ENCODE measurements around the gene HTR3E.
"Not testable (repeated sequence)": the region's sequence is repeated elsewhere in the genome, so short reads cannot be mapped to it uniquely, and the experiment has no call there.

The HTR3E gene, protein sequence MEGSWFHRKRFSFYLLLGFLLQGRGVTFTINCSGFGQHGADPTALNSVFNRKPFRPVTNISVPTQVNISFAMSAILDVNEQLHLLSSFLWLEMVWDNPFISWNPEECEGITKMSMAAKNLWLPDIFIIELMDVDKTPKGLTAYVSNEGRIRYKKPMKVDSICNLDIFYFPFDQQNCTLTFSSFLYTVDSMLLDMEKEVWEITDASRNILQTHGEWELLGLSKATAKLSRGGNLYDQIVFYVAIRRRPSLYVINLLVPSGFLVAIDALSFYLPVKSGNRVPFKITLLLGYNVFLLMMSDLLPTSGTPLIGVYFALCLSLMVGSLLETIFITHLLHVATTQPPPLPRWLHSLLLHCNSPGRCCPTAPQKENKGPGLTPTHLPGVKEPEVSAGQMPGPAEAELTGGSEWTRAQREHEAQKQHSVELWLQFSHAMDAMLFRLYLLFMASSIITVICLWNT
- 0 to 0.07 (median 0) reads per million in 18 experiments for total RNA-seq

DNA sequence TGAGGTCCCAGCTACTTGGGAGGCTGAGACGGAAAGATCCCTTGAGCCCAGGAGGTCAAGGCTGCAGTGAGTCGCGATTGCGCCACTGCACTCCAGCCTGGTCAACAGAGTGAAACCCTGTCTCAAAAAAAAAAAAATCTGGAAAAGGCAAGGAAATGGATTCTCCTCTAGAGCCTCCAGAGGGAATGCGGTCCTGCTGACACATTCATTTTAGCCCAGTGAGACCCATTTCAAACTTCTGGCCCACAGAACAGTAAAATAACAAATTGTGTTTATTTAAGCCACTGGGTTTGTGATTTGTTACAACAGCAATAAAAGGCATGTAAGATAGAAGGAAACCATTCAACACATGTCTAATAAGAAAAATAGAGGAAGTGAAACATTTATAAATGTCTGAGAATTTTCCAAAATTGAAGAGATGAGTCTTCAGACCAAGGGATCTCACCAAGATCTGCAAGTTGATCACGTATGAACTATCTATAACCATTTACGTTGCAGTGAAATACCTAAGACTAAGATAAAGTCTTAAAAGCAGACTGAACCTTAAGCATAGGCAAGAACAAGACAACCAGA, at the start of gene HTR3E:
Gene HTR3E, plus strand, starts transcription at position 254 of the 573 bp plus-strand sequence. CDS start 466 bp downstream, outside the sequence.
- no peak for DNase-seq

DNA sequence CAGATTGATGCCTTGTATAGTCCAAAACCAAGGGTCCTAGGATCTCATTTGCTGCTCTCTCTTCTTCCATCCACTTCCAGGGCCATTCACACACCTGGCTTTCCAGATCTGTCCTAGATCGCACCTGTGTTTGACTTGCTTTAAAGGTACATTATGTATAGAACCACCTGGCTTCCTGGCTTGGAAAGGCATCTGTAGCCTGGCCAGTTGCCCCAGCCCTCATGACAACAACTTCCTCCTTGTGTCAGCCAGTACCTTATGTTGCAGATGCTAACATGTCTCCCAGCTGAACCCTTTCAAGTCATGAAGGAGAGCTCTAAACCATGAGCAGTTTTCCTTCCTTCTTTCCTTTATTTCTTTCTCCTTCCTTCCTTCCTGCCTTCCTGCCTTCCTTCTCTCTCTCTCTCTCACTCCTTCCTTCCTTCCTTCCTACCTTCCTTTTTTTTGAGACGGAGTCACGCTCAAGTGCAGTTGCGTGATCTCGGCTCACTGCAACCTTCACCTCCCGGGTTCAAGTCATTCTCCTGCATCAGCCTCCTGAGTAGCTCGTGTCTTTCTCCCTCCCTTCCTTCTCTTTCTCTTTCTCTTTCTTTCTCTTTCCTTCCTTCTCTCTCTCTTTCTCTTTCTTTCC, 46.5 kb upstream of the HTR3E start:
- DNase-seq = no peak

DNA sequence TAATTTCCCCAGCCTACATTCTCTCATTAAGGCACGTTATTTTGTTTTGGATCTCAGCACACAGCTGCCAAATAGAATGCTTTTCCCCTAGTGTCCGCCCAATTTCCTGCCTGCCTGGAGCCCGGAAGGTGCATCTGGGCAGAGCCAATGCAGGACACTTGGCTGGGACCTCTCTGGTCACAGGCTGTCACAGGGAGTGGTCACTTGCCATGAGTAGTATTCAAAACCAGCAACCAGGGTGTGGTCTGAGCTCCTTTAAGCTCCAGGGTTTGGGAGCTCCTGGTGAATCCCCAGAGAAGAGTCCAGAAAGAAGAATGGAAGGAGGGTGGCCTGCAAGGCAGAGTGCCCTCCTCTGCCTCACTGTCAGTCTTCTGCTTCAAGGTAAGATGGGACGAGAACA, 44.1 kb upstream of the HTR3E start, which contains the start of gene HTR3C:
Gene HTR3C, plus strand, starts transcription at position 281 of the 400 bp plus-strand sequence. Its CDS starts 34 bp downstream, at position 315.
- no peak for DNase-seq

DNA sequence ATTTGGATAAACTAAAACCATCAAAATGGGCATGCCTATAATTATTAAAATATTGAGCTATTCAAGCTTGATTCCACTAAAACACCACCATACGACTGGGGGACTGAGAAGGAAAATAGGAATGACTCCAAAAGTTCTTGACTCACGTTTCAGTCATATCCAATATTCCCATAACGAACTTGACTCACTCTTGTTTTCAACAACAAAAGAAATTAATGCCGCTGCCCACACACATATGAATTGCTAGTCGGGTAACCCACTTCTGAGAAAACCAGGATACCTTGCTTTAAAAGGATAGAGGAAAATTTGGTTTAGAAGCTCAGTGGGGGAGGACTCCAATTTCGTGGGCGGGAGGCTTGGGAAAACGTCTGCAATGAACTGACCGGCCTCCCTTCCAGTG, 38.8 kb upstream of the HTR3E start:
- DNase-seq = no peak

DNA sequence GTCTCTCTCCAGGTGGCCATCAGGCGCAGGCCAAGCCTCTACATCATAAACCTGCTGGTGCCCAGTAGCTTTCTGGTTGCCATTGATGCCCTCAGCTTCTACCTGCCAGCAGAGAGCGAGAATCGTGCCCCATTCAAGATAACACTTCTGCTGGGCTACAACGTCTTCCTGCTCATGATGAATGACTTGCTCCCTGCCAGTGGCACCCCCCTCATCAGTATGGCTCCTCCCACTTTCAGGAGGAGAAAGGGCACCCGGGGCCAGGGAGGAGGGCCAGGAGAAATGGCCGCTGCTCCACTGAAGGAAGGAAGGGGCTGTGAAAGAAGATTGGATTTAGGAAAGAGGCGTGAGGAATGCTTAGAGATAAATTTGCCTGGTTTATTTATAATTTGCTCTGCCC, 37.4 kb upstream of the HTR3E start:
- no peak for DNase-seq

DNA sequence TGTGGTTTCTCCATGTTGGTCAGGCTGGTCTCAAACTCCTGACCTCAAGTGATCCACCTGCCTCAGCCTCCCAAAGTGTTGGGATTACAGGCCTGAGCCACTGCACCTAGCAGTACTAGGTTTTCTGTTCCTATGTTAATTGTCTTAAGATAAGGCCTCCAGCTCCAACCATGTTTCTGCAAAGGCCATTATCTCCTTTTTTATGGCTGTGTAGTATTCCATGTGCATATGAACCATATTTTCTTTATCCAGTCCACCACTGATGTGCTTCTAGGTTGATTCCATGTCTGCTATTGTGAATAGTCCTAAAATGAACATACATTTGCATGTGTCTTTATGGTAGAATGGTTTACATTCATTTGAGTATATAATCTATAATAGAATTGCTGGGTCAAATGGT, 34.2 kb upstream of the HTR3E start:
- no peak for DNase-seq

DNA sequence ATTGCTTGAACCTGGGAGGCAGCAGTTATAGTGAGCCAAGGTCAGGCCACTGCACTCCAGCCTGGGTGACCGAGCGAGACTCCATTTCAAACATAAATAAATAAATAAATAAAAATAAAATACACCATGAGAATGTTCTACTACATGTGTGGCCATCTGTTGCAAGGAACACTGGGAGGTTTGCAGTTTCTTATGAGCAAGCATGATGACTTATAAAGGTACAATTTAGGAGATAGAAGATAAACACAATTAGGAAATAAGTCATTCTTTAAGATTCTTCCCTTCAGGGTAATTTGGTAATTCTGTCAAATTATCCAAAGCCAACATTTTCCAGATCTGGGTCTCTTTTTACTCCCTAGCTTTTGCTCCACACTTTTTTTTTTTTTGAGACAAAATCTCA, 30.7 kb upstream of the HTR3E start:
- DNase-seq = no peak

DNA sequence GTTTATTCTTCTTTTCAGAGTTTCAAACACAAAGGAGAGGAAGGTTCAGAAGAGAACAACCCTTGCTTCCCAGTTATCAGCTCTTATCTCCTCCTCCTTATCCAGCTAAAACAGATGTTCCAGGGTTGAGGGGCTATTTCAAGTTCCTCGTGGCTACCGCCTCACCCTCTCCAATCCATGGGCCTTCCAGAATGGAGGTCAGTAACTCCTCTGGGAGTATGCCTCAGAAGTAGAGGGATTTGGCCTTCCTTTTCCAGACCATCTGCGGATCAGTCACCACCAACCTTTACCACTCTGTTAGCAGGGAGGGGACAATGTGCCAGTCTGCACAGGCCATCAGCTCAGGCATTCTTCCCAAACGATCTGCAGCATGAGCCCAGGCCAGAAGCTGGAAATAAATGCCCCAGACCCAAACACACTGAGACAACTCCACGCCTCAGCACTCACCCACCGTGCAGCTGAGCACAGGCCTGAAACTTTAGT, 29.2 kb upstream of the HTR3E start:
- no peak for DNase-seq

DNA sequence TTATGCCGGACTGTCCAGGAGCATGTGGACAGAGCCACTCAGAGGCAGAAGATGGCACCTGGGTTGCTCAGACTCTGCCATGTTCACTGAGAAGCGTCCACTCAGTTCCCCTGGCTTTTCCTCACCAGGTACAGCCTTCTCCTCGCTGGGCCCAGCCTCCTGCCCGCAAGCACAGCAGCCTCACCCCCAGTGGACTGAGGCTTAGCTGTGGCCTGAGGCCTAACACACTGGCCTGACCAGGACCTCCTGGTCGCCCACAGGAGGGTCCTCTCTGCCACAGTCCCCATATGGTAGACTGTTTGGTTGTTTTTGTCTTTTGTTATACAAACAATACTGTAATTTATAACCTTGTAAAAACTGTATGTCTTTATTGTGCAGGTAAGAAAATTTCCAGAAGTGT, 28.5 kb upstream of the HTR3E start:
- DNase-seq = no peak

DNA sequence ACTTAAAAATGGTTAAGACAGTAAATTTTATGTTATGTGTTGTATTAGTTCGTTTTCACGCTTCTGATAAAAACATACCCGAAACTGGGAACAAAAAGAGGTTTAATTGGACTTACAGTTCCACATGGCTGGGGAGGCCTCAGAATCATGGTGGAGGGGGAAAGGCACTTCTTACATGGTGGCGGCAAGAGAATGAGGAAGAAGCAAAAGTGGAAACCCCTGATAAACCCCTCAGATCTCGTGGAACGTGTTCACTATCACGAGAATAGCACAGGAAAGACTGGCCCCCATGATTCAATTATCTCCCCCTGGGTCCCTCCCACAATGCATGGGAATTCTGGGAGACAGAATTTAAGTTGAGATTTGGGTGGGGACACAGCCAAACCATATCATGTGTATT, 25.7 kb upstream of the HTR3E start:
- DNase-seq = not testable (repeated sequence)

DNA sequence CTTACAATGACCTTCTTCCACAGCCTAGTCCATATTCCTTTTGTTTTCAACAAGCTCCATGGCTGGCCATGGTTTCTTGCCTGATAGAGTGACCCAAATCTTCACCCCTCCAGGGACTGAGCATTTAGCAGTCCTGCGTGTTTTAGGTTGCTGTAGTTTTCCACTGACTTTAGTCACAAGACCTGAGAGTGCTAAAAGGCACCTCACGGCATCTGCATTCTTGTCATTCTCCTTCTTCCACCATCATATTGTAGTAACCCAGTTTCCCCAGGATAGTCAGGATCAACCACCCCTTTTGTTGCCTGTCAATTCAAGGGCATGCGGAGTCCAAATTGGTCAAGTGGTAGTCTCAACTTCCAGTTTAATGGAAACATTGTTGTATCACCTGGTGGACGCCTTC, 23.2 kb upstream of the HTR3E start:
- DNase-seq = no peak

DNA sequence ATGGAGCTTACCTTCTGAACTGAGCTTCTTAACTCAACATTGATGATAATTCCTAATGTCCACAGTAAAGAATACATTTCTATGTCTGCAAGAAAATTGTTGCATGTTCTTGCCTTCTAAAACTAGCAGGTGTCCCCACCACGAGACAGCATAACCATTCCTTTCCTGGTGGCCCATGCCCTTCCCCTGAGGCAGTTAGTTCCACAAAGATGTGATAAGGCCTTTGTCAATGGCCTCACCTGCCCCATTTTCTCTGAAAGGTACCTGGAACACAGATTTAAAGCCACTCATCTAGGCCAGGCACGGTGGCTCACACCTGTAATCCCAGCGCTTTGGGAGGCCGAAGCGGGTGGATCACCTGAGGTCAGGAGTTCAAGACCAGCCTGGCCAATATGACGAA, 21.0 kb upstream of the HTR3E start:
- no peak for DNase-seq

DNA sequence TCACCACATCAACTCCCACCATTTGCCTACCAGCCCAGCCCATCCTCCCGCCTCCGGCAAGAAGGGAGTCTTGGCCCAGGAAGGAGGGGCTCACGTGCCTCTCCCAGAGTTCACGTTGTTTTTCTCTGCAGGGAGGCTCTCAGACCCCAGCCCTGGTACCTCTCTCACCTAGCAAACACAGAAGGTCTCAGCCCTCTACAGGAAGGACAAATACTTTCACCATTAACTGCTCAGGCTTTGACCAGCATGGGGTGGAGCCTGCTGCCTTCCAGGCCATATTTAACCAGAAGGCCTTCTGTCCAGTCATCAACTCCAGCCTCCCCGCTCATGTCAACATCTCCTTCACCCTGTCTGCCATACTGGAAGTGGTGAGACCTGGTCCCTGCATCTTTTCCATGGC, 19.0 kb upstream of the HTR3E start:
- no peak for DNase-seq

DNA sequence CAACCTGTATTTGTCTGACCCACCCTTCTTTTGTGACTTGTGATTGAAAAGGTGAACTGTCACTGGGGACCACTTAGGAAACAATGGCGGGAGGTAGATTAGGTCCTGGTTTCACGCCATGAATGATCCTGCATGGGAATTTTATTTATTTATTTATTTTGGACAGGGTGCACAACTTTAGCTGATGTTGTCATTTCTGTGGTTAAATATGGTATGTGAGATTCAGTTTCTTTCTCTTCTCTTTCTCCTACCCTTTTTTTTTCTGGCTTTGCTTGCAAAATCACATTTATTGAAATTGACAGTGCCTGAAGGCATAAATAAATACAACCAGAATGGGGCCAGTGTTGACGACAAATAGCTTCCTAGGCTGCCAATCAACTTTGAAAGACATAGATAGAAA, 18.0 kb upstream of the HTR3E start:
- no peak for DNase-seq

DNA sequence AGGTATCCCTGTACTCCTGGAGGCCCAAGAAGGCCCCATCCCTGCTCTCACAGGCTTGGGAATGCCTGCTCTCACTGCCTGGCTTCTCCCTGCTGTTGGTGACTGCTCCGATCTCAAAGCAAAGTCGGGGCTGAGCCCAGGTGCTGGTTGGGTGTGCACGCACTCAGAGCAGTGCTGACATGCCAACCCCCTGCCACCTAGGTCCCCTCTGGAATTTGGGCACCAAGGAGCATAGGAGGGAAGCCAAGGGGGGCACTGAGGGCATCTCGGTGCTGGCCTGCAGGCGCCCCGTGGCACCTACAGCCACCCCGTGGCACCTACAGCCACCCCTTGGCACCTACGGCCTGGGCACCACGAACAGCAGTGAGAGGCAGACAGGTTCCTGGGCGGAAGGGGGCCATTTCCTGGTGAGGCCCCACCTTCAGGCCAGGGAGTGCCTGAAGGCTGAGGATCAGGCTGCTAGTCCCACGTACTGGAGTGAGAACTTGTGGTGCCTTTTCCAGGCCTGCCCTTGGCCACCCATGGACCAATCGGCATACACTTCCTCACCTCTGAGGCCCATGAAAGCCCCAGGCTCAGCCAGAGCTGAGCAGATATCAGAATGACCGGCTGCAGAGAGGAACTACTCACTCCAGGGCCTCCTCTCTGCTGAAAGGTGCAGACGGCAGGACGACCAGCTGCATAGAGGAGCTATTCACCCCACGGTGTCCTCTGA, 15.6 kb upstream of the HTR3E start:
- DNase-seq = no peak

DNA sequence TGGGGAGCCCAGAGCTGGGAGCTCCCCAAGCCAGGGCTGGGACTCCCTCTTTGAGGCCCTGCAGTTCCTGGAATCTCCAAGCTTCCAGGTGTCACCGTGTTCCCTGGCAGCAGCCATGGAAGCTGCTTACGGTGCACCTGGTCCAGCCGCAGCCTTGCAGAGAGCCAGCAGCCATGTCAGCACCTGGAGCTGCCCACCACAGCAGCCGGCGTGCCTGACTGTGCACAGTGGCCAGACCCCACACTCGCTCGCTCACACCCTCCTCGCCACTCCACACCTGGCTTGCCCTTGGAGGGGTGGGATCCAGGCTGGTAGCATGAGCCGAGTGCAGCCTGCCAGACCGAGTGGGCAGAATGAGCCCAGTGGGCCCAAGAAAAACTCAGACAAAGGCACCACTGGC, 14.8 kb upstream of the HTR3E start:
- no peak for DNase-seq

DNA sequence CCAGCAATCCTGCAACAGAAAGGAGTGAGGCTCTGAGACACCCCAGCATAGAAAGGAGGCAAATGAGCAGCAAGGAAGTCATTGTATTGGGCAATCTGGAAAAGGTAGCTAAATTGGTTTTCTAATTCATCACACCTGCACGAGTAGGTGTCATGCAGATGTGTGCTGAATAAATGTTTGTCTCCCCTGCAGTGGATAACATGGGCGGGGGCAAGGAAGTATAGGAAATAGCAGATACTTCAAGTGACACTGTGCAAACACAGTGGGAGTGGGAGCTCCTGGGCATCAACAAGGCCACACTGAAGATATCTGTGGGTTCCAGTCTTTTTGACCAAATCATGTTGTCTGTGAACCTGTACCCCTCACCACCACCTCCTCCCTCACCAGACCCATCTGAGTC, 14.4 kb upstream of the HTR3E start:
- DNase-seq = no peak

DNA sequence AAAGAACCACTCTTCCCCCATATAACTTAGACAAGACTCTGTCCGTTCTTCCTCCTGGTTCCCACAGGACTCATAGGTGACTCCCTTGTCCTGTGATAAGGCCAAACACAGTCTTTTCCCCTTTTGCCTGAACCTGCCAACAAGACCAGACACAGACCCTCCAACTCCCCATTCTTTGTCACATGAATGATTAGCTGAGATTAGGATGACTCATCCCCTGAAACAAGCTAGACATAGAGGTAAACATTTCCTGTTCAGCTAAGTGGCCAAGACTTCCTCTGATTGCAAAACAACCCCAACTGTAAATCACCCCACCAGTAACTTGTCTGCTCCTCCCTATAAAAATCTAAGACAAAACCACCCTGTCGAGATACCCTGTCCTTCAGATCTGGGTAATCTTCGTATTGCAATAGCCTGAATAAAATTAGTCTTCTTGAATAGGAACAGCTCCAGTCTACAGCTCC, 11.4 kb upstream of the HTR3E start:
- DNase-seq = no peak

DNA sequence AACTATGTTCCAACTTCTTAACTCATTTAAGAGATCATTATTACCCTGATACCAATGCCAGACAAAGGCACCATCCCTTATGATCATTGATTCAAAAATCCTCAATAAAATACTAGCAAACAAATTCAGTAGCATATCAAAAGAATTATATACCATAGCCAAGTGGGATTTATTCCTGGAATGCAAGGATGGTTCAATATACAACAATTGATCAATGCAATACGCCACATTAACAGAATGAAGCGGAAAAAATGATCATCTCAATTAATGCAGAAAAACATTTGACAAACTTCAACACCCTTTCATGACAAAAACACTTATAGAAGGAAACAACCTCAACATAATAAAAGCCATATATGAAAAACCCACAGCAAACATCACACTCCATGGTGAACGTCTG, 4.7 kb upstream of the HTR3E start:
- no peak for DNase-seq

DNA sequence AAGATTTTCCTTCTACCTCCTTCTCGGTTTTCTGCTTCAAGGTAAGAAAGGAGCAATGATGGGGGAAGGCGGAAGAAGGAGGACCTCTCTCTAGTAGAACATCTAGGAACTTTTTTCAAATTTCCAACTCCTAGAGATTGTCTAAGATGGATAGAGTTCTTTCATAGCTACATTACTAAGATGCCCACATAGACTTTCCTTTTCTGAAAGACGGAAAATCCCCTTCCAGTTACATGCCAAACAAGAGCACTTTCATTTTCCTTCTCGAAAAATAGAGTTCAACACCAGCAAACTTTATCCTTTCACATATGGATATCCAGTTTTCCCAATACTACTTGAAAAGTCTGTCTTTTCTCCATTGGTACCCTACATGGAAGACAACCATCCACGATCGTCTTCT, 692 bp downstream of the HTR3E start:
- DNase-seq = no peak

DNA sequence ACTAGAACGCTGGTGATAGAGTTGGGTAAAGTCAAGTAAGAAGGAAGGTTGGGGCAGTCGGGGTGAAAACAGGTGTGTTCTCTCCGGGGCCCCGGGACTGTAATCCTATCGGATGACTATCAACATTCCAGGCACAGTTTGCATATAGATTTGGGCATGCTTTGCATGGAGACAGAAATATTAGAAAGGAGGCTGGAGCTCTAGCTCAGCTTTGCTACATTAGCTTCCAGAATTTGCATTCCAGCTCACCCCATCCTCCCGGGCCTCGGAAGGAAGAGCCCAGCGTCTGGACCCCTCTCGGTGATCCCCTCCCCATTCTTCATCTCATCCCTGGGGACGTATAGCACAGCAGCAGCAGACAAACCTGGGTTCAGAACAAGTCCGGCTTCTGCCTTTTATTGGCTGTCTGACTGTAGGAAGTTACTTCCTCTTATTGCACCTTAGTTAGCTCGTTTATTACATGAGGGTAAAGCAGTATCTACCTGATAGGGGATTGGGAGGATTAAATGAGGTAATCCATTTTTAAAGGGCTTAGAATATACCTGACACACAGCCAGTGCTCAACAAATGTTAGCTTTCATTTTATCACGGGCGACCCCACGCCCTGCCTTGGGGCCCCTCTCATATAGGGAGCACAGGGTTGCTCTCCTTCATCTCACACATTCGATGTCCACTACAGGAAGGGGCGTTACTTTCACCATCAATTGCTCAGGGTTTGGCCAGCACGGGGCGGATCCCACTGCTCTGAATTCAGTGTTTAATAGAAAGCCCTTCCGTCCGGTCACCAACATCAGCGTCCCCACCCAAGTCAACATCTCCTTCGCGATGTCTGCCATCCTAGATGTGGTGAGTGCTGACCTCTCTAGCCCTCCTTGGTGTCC, 3.2 kb downstream of the HTR3E start:
- no peak for DNase-seq

DNA sequence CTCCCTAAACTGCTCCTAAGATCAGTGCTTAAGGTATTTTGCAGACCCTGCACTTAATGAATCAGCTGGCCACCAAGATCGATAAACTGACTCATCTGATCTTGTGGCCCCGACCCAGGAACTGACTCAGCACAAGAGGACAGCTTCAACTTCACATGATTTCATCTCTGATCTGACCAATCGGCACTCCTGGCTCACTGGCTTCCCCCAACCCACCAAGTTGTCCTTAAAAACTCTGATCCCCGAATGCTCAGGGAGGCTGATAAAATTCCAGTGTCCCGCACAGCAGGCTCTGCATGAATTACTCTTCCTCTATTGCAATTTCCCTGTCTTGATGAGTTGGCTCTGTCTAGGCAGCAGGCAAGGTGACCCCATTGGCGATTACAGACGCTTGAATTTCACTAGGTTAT, 13.5 kb downstream of the HTR3E start:
- no peak for DNase-seq

Data from inflammatory macrophage (primary cell).